BJ (cell line): Measurements from ENCODE around the gene PPIB. TPM values are rescaled to one million over a fixed set of nuclear protein-coding genes. Genes with fewer than 3 reads are reported as not detected.

Experiments used
- CTCF ChIA-PET: fragments of 350-600 bp; formaldehyde crosslinking; extraction: SDS; loops from one replicate; lab custom pipeline; 2021; ENCODE audit warnings: antibody characterized with exemption, inconsistent platforms; lab: Yijun Ruan, JAX
- POLR2A ChIA-PET: fragments of 300-600 bp; sonication (Branson Sonifier 250); formaldehyde crosslinking; extraction: SDS; loops from one replicate; lab custom pipeline; 2021; ENCODE audit warnings: antibody characterized with exemption; lab: Charles Lee
- DNase-seq: peaks from one replicate; pipeline ENCODE4 v3.0.0-alpha.2; 2011; ENCODE audit warnings: low read depth
- H3K27me3 ChIP-seq: 2 replicates; pipeline ENCODE4 v1.6.0; 2011; ENCODE audit warnings: low read length; ENCODE audit not compliant: control insufficient read depth, insufficient read depth
- H3K36me3 ChIP-seq: 2 replicates; pipeline ENCODE4 v1.5.1; 2011; ENCODE audit warnings: low read length; ENCODE audit not compliant: control insufficient read depth, insufficient read depth
- H3K4me3 ChIP-seq: 2 replicates; pipeline ENCODE4 v1.5.1; 2011; ENCODE audit warnings: low read depth, mild to moderate bottlenecking, control low read depth, low read length
- CTCF ChIP-seq: IDR thresholded peaks from 2 replicates; pipeline ENCODE4 v1.5.1; 2011; ENCODE audit warnings: low read depth, mild to moderate bottlenecking, control low read depth, inconsistent platforms, low read length, moderate library complexity; ENCODE audit not compliant: insufficient read depth
- polyA plus RNA-seq: library from polyadenylated mRNA; depleted of rRNA; stranded (reverse); fragments of >200 nt; gene quantifications from 2 replicates; pipeline ENCODE4 v1.2.3, GENCODE V29; 2011

Gene PPIB
- polyA plus RNA-seq, 1 experiment, result 1,794 TPM

- Histone ChIP-seq H3K36me3 (peaks cover 6% of the 10 kb centered on the region), H3K4me3 (no peak overlapping the region), H3K27me3 (no peaks in the 10 kb centered on the region)
- ChIA-PET CTCF (interaction anchor here (1.3 to 2.1 kb wide), 3 partner anchors 13 to 193 kb away, joined by 4 to 6 read pairs (median 4); no protein-coding TSS in a partner anchor), POLR2A (no interaction called here)
- DNase-seq, result no peak
- TF ChIP-seq CTCF, result no peak
Measured at GRCh38 chr15:64164436-64164835, 1.6 kb upstream of the PPIB start.

GRCh38 chr15:64163659-64164362, 989 bp upstream of the PPIB start:
- ChIA-PET CTCF (interaction anchor here (0.6 to 2.7 kb wide), 9 partner anchors 10 to 688 kb away, joined by 3 to 18 read pairs (median 4); no protein-coding TSS in a partner anchor), POLR2A (interaction anchor here (0.7 to 1.4 kb wide), 3 partner anchors 11 to 224 kb away, joined by 3 to 7 read pairs (median 4); partner anchors contain the start of gene TRIP4)
- peaks cover 10% of the 10 kb centered on the region for H3K36me3 ChIP-seq
- DNase-seq, result no peak
- H3K4me3 ChIP-seq, result peak overlapping the region; percentile 32
- TF ChIP-seq CTCF, result no peak
- no peaks in the 10 kb centered on the region for H3K27me3 ChIP-seq

DNA sequence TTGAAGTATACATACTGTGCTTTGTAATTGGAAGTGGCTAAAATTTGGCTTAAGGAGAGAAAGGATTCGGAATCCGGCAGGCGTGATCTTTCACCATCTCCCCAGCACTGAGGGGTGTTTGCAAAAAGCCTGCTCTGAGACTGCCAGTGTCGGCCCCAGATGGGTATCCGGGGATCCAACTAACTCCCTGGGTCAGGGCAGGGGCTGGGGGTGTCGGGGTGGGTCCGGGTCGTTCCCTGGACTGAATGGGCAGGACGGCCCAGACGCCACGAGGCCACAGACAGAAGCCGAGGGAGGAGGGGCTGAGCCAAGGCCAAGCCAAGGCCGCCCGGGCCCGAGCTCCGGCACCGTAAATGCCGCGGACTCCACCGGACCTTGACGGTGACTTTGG, 349 bp downstream of the PPIB start:
- Histone ChIP-seq H3K27me3 (no peaks in the 10 kb centered on the region), H3K4me3 (peak overlapping the region; percentile 92), H3K36me3 (peaks cover 22% of the 10 kb centered on the region)
- ChIA-PET POLR2A (interaction anchor here (0.6 to 1.4 kb wide), 3 partner anchors 9 to 225 kb away, joined by 4 to 7 read pairs (median 7); partner anchors contain the start of gene TRIP4), CTCF (interaction anchor here (0.6 to 2.7 kb wide), 5 partner anchors 9 to 1057 kb away, joined by 3 to 18 read pairs (median 3); no protein-coding TSS in a partner anchor)
- DNase-seq, result no peak
- no peak for TF ChIP-seq CTCF

DNA sequence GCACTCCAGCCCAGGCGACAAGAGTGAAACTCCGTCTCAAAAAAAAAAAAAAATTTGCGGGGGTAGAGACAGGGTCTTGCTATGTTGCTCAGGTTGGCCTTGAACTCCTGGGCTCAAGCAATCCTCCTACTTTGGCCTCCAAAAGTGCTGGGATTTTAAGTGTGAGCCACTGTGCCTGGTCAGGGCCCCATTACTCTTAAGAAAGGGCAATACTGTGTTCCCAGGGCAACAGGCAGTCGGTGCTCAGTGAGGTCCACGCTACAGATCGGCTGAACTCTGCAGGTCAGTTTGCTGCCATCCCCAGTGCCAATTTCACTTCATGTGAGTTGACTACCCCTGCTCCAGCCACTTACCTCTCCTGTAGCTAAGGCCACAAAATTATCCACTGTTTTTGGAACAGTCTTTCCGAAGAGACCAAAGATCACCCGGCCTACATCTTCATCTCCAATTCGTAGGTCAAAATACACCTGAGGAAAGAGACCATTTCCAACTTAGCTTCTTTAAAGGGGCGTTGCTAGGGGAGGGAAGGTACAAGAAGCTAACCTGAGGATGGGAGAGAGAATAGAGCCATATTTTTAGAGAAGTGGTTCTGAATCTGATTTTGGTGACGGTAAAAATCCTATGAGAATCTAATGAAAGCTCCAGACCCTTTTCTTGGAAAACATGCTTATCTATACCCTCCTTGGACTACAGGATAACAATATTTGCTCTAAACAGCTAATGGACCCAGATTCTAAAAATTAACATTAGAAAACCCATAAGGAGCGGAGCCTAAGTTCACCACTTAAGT, 939 bp downstream of the PPIB start:
- TF ChIP-seq CTCF, result no peak
- no peaks in the 10 kb centered on the region for H3K27me3 ChIP-seq
- no peak for DNase-seq
- H3K4me3 ChIP-seq, result peak overlapping the region; percentile 92
- CTCF ChIA-PET, result interaction anchor here (0.6 to 2.7 kb wide), 3 partner anchors 8 to 1058 kb away, joined by 3 to 18 read pairs (median 3); no protein-coding TSS in a partner anchor
- POLR2A ChIA-PET, result interaction anchor here (0.6 kb wide), 1 partner anchor 11 kb away, joined by 6 read pairs; the partner anchor contains the start of gene SNX22
- H3K36me3 ChIP-seq, result peaks cover 27% of the 10 kb centered on the region
